A549 (cell line): Measurements from ENCODE around the gene SNX25. TPM values are rescaled to one million over a fixed set of nuclear protein-coding genes. Genes with fewer than 3 reads are reported as not detected.

Experiments
- ATAC-seq, 2 experiments: fragments of 200-7000 bp in 1 of 2; fragments of >200 bp in 1 of 2; cut with Nextera tagmentation in 1 of 2; cut with Tn5 transposase in 1 of 2; 3 replicates each; pipeline versions ENCODE4 v1.8.0 to v1.9.1; 2018 to 2020; ENCODE audit warnings: mild to moderate bottlenecking in 1 of 2, moderate library complexity in 1 of 2
- CTCF ChIA-PET: fragments of 300-600 bp; sonication (Branson Sonifier 250); formaldehyde crosslinking; extraction: SDS; loops from one replicate; lab custom pipeline; 2021; ENCODE audit warnings: antibody characterized with exemption, inconsistent platforms; lab: Yijun Ruan, JAX
- POLR2A ChIA-PET: fragments of 350-600 bp; formaldehyde crosslinking; extraction: SDS; loops from one replicate; lab custom pipeline; 2021; ENCODE audit warnings: antibody characterized with exemption, inconsistent platforms; lab: Yijun Ruan, JAX
- DNase-seq, 2 experiments: peaks; one replicate each; pipeline versions ENCODE4 v3.0.0 to v3.0.0-alpha.2; 2011 to 2016; ENCODE audit warnings: low read depth in 1 of 2, low spot score in 1 of 2
- FAIRE-seq: peaks from 2 replicates; lab custom pipeline; 2011; peaks lifted over from hg19 to GRCh38; lab: Jason Lieb, UNC
- H3K27ac ChIP-seq, 2 experiments: fragments of >200 bp; sonication (Bioruptor Twin); formaldehyde crosslinking; 3 replicates each; pipeline ENCODE4 v1.5.1; 2016 to 2017
- H3K4me1 ChIP-seq: fragments of >200 bp; sonication (Bioruptor Twin); formaldehyde crosslinking; 3 replicates; pipeline ENCODE4 v1.6.1; 2016
- H3K4me2 ChIP-seq: fragments of >200 bp; sonication (Bioruptor Twin); formaldehyde crosslinking; 3 replicates; pipeline ENCODE4 v1.6.1; 2016
- H3K4me3 ChIP-seq: fragments of >200 bp; sonication (Bioruptor Twin); formaldehyde crosslinking; 3 replicates; pipeline ENCODE4 v1.5.1; 2016
- H3K9me3 ChIP-seq: fragments of >200 bp; sonication (Bioruptor Twin); formaldehyde crosslinking; 3 replicates; pipeline ENCODE4 v1.6.1; 2016
- CEBPB ChIP-seq, 2 experiments: fragments of >200 bp in 1 of 2; sonication (Bioruptor Twin) in 1 of 2; formaldehyde crosslinking in 1 of 2; IDR thresholded peaks; 2 replicates each; pipeline ENCODE4 v1.6.1; 2012 to 2016
- CHD2 ChIP-seq: fragments of 150-350 bp; IDR thresholded peaks from 2 replicates; pipeline ENCODE4 v1.6.1; 2014; ENCODE audit warnings: low read length; ENCODE audit not compliant: partially characterized antibody
- CTCF ChIP-seq: fragments of >200 bp; sonication (Bioruptor Twin); formaldehyde crosslinking; IDR thresholded peaks from 3 replicates; pipeline ENCODE4 v1.5.1; 2016
- EHMT2 ChIP-seq: fragments of 200-600 bp; sonication (generic); IDR thresholded peaks from 2 replicates; pipeline ENCODE4 v1.6.1; 2016; ENCODE audit warnings: antibody characterized with exemption, low read depth, mild to moderate bottlenecking, moderate library complexity
- FOSB ChIP-seq: fragments of 250-450 bp; sonication (Bioruptor Pico); IDR thresholded peaks from 2 replicates; pipeline ENCODE4 v1.5.0; 2020; ENCODE audit warnings: mild to moderate bottlenecking, moderate library complexity
- FOSL2 ChIP-seq, 2 experiments: fragments of 450-650 bp in 1 of 2; fragments of >200 bp in 1 of 2; sonication (Bioruptor Twin) in 1 of 2; formaldehyde crosslinking; IDR thresholded peaks; 2 replicates each; pipeline versions ENCODE4 v1.5.0 to v1.6.1; 2016 to 2020; ENCODE audit warnings: mild to moderate bottlenecking in 1 of 2, moderate library complexity in 1 of 2
- HEYL ChIP-seq: fragments of 250-450 bp; sonication (Bioruptor Pico); IDR thresholded peaks from 2 replicates; pipeline ENCODE4 v1.8.0; 2021; ENCODE audit warnings: mild to moderate bottlenecking, moderate library complexity
- JUN ChIP-seq, 2 experiments: fragments of >200 bp; sonication (Bioruptor Twin); formaldehyde crosslinking; IDR thresholded peaks; 2 replicates in 1 of 2; 3 replicates in 1 of 2; pipeline ENCODE4 v1.6.1; 2016 to 2017
- JUNB ChIP-seq: fragments of >200 bp; sonication (Bioruptor Twin); formaldehyde crosslinking; IDR thresholded peaks from 2 replicates; pipeline ENCODE4 v1.6.1; 2016
- KDM1A ChIP-seq: fragments of 200-600 bp; sonication (generic); IDR thresholded peaks from 2 replicates; pipeline ENCODE4 v1.6.1; 2016; ENCODE audit warnings: low read depth, mild to moderate bottlenecking
- NR3C1 ChIP-seq: fragments of >200 bp; sonication (Bioruptor Twin); formaldehyde crosslinking; IDR thresholded peaks from 3 replicates; pipeline ENCODE4 v1.6.1; 2017
- PBX3 ChIP-seq: IDR thresholded peaks from 2 replicates; pipeline ENCODE4 v1.6.1; 2012
- POLR2A ChIP-seq: IDR thresholded peaks from 2 replicates; pipeline ENCODE4 v1.6.1; 2012; ENCODE audit warnings: mild to moderate bottlenecking, low read length
- POLR2AphosphoS2 ChIP-seq: conservative IDR thresholded peaks from 2 replicates; pipeline ENCODE4 v1.6.1; 2012; ENCODE audit warnings: low read length, improper control_type of control experiment, inconsistent platforms
- RFX5 ChIP-seq: fragments of 450-650 bp; IDR thresholded peaks from 2 replicates; pipeline ENCODE4 v1.7.1; 2014; ENCODE audit warnings: antibody characterized with exemption, mild to moderate bottlenecking, moderate library complexity
- SREBF2 ChIP-seq: fragments of 450-650 bp; IDR thresholded peaks from 2 replicates; pipeline ENCODE4 v1.6.1; 2014; ENCODE audit warnings: mild to moderate bottlenecking, moderate library complexity
- ZFP36 ChIP-seq: fragments of 450-650 bp; IDR thresholded peaks from 2 replicates; pipeline ENCODE4 v1.6.1; 2014; ENCODE audit warnings: borderline replicate concordance; ENCODE audit not compliant: partially characterized antibody
- WGBS: methylation state at CpG from one replicate; pipeline ENCODE4 v1.1.6; 2017; ENCODE audit errors: missing lambda C conversion rate; 5-methylcytosine and 5-hydroxymethylcytosine counted together
- polyA plus RNA-seq, 4 experiments: library from polyadenylated mRNA; depleted of rRNA in 3 of 4; stranded (reverse); fragments of >200 nt; fragmentation: RNase III in 1 of 4; extraction: RNeasy Plus Mini Kit Qiagen cat#74134 plus additional on column Dnase treatment in 1 of 4; gene quantifications; 2 replicates in 3 of 4; 3 replicates in 1 of 4; pipeline ENCODE4 v1.2.3, GENCODE V29; 2011 to 2017
- TF ChIP-seq, protein P1 (sequence below): fragments of 250-450 bp; sonication (Bioruptor Pico); IDR thresholded peaks from 2 replicates; pipeline ENCODE4 v1.5.0; 2021; ENCODE audit warnings: mild to moderate bottlenecking, moderate library complexity, borderline replicate concordance
- TF ChIP-seq, protein P2 (sequence below): IDR thresholded peaks from 2 replicates; pipeline ENCODE4 v1.6.1; 2012
- TF ChIP-seq, protein P3 (sequence below): fragments of 450-650 bp; IDR thresholded peaks from 2 replicates; pipeline ENCODE4 v1.6.1; 2014; ENCODE audit warnings: antibody characterized with exemption

Gene SNX25
- polyA plus RNA-seq, 2 of the 4 experiments (the other 2 are of a cell fraction) = 10.1 to 13.0 TPM

DNA sequence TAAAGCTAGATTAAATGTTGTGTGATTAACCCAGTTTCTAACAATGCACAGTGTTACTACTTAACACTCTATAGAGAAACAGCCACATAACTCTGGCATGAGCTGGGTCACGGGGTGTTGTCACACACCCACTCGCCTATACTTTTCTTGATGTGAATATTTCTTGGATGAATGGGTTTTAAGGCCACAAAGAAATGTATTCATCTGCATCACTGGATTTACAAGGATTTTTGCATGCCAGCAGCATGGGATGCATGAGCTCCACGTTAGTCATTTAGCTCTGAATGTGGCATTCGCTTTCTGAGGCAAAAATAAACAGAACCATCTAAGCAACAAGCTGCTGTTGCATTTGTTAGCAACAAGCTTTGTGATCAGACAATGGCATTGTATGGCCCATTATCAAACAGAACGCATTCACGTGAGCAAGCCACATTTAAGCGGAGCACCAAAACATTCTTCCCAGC is 96.6 kb downstream of the SNX25 start:
- POLR2A ChIA-PET = no interaction called here
- no peak for FAIRE-seq
- no peak overlapping the region for H3K4me2 ChIP-seq
- WGBS = 61% methylated on average over 7 of the region's 7 CpGs
- no peak overlapping the region for H3K27ac ChIP-seq
- H3K4me3 ChIP-seq = no peak overlapping the region
- no peaks in the 10 kb centered on the region for H3K9me3 ChIP-seq
- DNase-seq = peak in 1 of 2 experiments; percentile 13
- CTCF ChIA-PET = interaction anchor here (1.5 kb wide), 1 partner anchor 122 kb away, joined by 5 read pairs; no protein-coding TSS in a partner anchor
- H3K4me1 ChIP-seq = peaks cover 5% of the 10 kb centered on the region; the same call in 1 of the 3 replicates
- ATAC-seq = 0 out of 6 replicates have a peak, but pooled peaks of 1 of the 2 experiments have one; percentile 19
- TF ChIP-seq NR3C1 (no peak), FOSB (no peak), HEYL (CRISPR knock-in tag) (no peak), FOSL2 (IDR thresholded peaks at IDR 0.05) (no peak), FOSL2 (CRISPR knock-in tag; IDR thresholded peaks at IDR 0.05) (no peak), PBX3 (no peak), POLR2AphosphoS2 (no peak)
- TF ChIP-seq, all 56 proteins: peak for 0

GRCh38 chr4:185307136-185307950 is 97.9 kb downstream of the SNX25 start:
- no peak overlapping the region for H3K4me2 ChIP-seq
- no peak overlapping the region for H3K4me3 ChIP-seq
- no peak overlapping the region for H3K27ac ChIP-seq
- no peak for ATAC-seq
- TF ChIP-seq POLR2A (no peak), KDM1A (no peak), CTCF (no peak), CHD2 (no peak)
- TF ChIP-seq, protein P1, sequence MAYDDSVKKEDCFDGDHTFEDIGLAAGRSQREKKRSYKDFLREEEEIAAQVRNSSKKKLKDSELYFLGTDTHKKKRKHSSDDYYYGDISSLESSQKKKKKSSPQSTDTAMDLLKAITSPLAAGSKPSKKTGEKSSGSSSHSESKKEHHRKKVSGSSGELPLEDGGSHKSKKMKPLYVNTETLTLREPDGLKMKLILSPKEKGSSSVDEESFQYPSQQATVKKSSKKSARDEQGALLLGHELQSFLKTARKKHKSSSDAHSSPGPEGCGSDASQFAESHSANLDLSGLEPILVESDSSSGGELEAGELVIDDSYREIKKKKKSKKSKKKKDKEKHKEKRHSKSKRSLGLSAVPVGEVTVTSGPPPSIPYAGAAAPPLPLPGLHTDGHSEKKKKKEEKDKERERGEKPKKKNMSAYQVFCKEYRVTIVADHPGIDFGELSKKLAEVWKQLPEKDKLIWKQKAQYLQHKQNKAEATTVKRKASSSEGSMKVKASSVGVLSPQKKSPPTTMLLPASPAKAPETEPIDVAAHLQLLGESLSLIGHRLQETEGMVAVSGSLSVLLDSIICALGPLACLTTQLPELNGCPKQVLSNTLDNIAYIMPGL (CRISPR knock-in tag) = no peak
- H3K4me1 ChIP-seq = peaks cover 5% of the 10 kb centered on the region; the same call in 1 of the 3 replicates
- 70% methylated on average over 5 of the region's 5 CpGs for WGBS
- H3K9me3 ChIP-seq = no peaks in the 10 kb centered on the region
- no peak for DNase-seq
- no peak for FAIRE-seq
- CTCF ChIA-PET = interaction anchor here (1.5 kb wide), 1 partner anchor 124 kb away, joined by 5 read pairs; no protein-coding TSS in a partner anchor
- POLR2A ChIA-PET = no interaction called here

DNA sequence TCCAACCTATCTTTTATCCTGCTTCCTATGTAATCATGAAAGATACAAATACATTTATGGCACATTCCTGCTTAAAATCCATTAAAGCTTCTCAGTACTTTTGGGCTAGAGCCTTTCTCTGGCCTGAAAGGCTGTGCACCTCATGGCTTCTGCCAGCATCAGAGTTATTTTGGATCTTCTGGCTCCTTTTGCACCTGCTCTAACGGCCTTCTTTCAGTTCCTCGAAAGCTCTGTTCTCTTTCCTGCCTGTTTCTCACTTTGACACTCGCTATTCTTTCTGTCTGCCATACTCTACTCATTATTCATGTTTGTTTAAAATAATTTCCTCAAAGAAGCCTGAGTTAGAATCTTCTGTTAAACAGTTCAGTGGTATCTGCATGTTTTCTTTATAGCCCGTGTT is 100.4 kb downstream of the SNX25 start:
- DNase-seq (no peak), FAIRE-seq (no peak), ATAC-seq (no peak)
- Histone ChIP-seq H3K4me3 (no peak overlapping the region), H3K27ac (no peak overlapping the region), H3K4me1 (peaks cover 5% of the 10 kb centered on the region; the same call in 1 of the 3 replicates), H3K9me3 (no peaks in the 10 kb centered on the region), H3K4me2 (no peak overlapping the region)
- ChIA-PET POLR2A (no interaction called here), CTCF (interaction anchor here (1.4 kb wide), 1 partner anchor 43 kb away, joined by 3 read pairs; no protein-coding TSS in a partner anchor)
- TF ChIP-seq EHMT2 (no peak), CEBPB (IDR thresholded peaks at IDR 0.05) (no peak), JUN (IDR thresholded peaks at IDR 0.05) (no peak), JUNB (no peak), RFX5 (no peak), SREBF2 (no peak), CTCF (no peak), ZFP36 (no peak)
- TF ChIP-seq, protein P2, sequence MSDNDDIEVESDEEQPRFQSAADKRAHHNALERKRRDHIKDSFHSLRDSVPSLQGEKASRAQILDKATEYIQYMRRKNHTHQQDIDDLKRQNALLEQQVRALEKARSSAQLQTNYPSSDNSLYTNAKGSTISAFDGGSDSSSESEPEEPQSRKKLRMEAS = no peak
- TF ChIP-seq, protein P3, sequence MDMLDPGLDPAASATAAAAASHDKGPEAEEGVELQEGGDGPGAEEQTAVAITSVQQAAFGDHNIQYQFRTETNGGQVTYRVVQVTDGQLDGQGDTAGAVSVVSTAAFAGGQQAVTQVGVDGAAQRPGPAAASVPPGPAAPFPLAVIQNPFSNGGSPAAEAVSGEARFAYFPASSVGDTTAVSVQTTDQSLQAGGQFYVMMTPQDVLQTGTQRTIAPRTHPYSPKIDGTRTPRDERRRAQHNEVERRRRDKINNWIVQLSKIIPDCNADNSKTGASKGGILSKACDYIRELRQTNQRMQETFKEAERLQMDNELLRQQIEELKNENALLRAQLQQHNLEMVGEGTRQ = no peak
- 84% methylated on average over 4 of the region's 4 CpGs for WGBS
